GM23338 (cell line): Measurements from ENCODE around the gene LMF1.

Experiments used
- CREB1 ChIP-seq: fragments of 250-450 bp; sonication (Bioruptor Pico); IDR thresholded peaks from 2 replicates; pipeline ENCODE4 v1.5.0; 2020; ENCODE audit warnings: low read depth, mild to moderate bottlenecking, moderate library complexity
- CTCF ChIP-seq, 2 experiments: fragments of 200-600 bp in 1 of 2; sonication (generic) in 1 of 2; conservative IDR thresholded peaks; 2 replicates each; pipeline versions ENCODE4 v1.5.1 to v1.6.1; 2016 to 2017; ENCODE audit warnings: antibody characterized with exemption in 2 of 2, low read depth in 2 of 2, mild to moderate bottlenecking in 2 of 2, moderate library complexity in 1 of 2
- ETS1 ChIP-seq: IDR thresholded peaks from 2 replicates; pipeline ENCODE4 v1.6.1; 2016; ENCODE audit warnings: antibody characterized with exemption
- EZH2 ChIP-seq: fragments of 200-600 bp; sonication (generic); IDR thresholded peaks from one replicate; pipeline ENCODE4 v1.8.0; 2017; ENCODE audit warnings: antibody characterized with exemption, mild to moderate bottlenecking, low read depth; ENCODE audit not compliant: unreplicated experiment
- EZH2phosphoT487 ChIP-seq: fragments of 200-600 bp; sonication (generic); IDR thresholded peaks from one replicate; pipeline ENCODE4 v1.8.1; 2018; ENCODE audit warnings: antibody characterized with exemption; ENCODE audit not compliant: unreplicated experiment
- POLR2AphosphoS5 ChIP-seq: IDR thresholded peaks from 2 replicates; pipeline ENCODE4 v1.6.1; 2016; ENCODE audit warnings: antibody characterized with exemption, low read depth
- REST ChIP-seq: IDR thresholded peaks from one replicate; pipeline ENCODE4 v1.6.1; 2018; ENCODE audit warnings: antibody characterized with exemption; ENCODE audit not compliant: unreplicated experiment
- STAT1 ChIP-seq: IDR thresholded peaks from one replicate; pipeline ENCODE4 v1.6.1; 2016; ENCODE audit warnings: antibody characterized with exemption; ENCODE audit not compliant: unreplicated experiment
- ZNF114 ChIP-seq: fragments of 250-450 bp; sonication (Bioruptor Pico); IDR thresholded peaks from 2 replicates; pipeline ENCODE4 v1.5.0; 2020; ENCODE audit warnings: mild to moderate bottlenecking, moderate library complexity
- ZNF462 ChIP-seq: fragments of 250-450 bp; sonication (Bioruptor Pico); IDR thresholded peaks from 2 replicates; pipeline ENCODE4 v1.5.0; 2020; ENCODE audit warnings: mild to moderate bottlenecking, moderate library complexity

GRCh38 chr16:865026-865425, 105.8 kb downstream of the LMF1 start:
- no peak for TF ChIP-seq CTCF (conservative IDR thresholded peaks at IDR 0.05; ENCODE audit: low read depth in 2 of 2)
- TF ChIP-seq REST, result no peak
- TF ChIP-seq POLR2AphosphoS5, result no peak
- no peak for TF ChIP-seq ETS1
- TF ChIP-seq ZNF462 (CRISPR knock-in tag), result no peak
- no peak for TF ChIP-seq EZH2
- no peak for TF ChIP-seq ZNF114 (CRISPR knock-in tag)
- TF ChIP-seq STAT1, result no peak
- no peak for TF ChIP-seq EZH2phosphoT487
- no peak for TF ChIP-seq CREB1 (CRISPR knock-in tag)
